ENCODE data around the gene SOX5. TPM values are rescaled to one million over a fixed set of nuclear protein-coding genes. Genes with fewer than 3 reads are reported as not detected.

The SOX5 gene
- polyA plus RNA-seq, 4 donors, result 0.81 to 5.1 (median 1.3) TPM; not detected in 1

DNA sequence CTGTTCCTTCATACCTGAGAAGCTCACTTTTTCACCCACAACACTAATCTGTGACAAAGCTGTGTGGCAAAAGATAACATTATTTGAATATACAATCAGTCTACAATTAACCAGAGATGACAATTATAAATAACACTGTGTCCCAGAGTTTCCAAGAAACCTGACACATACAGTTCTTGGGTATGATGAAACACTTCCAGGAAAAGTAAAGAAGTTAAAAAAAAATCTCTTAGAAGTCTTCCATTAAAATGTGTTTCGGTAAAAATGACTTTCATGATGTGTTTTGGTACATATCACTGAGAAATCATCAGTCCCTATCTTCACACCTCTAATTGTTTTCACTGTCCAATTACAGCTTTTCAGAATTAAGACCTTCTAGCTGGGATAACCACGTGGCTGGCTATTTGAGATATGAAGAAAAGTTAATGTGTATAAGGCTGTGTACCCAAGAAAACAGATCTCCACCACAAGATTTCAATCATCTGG is 390.2 kb downstream of the SOX5 start:
- Histone ChIP-seq H3K4me3 (ENCODE audit: low read depth in 1 of 3, low read length in 3 of 3) (no peak overlapping the region), H3K4me1 (ENCODE audit: control insufficient read depth in 3 of 3, insufficient read depth in 2 of 3, low read depth in 1 of 3, low read length in 2 of 3) (no peaks in the 10 kb centered on the region), H3K27me3 (ENCODE audit: control insufficient read depth in 3 of 3, insufficient read depth in 3 of 3, low read length in 3 of 3) (no peaks in the 10 kb centered on the region), H3K9me3 (ENCODE audit: control insufficient read depth in 2 of 2, insufficient read depth in 1 of 2, low read depth in 1 of 2, low read length in 1 of 2) (no peaks in the 10 kb centered on the region), H3K36me3 (ENCODE audit: control insufficient read depth in 3 of 3, insufficient read depth in 2 of 3, low read depth in 1 of 3, low read length in 3 of 3) (no peaks in the 10 kb centered on the region), H3K27ac (ENCODE audit: low read depth in 1 of 3, low read length in 2 of 3) (no peak overlapping the region)
- FAIRE-seq, result no peak
- WGBS, 3 donors, result 32 to 72% (median 39%) methylated on average over 2 of the region's 2 CpGs
- DNase-seq, result peak in 1 of 2 donors; percentile 5

DNA sequence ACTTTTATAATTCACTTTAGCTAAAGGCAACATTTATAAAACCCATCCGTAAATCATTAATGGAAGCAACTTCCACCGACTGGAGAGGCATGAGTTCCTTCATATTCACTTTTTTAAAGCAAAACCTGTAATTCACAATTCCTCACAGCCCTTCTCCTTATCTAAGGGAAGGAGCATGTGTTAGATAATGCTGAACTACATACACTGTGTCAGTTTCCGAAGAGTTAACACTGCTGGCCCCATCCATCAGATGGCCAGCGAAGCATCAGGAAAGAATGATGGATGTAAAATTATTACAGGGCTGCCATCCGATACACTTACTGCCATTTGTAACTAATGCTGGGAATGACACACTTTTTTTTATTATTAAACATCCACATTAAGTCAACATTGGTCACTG is 392.8 kb downstream of the SOX5 start:
- no peaks in the 10 kb centered on the region for H3K9me3 ChIP-seq (ENCODE audit: control insufficient read depth in 2 of 2, insufficient read depth in 1 of 2, low read depth in 1 of 2, low read length in 1 of 2)
- H3K4me1 ChIP-seq (ENCODE audit: control insufficient read depth in 3 of 3, insufficient read depth in 2 of 3, low read depth in 1 of 3, low read length in 2 of 3), result no peaks in the 10 kb centered on the region
- no peak overlapping the region for H3K4me3 ChIP-seq (ENCODE audit: low read depth in 1 of 3, low read length in 3 of 3)
- DNase-seq (no peak), FAIRE-seq (no peak)
- H3K36me3 ChIP-seq (ENCODE audit: control insufficient read depth in 3 of 3, insufficient read depth in 2 of 3, low read depth in 1 of 3, low read length in 3 of 3), result no peaks in the 10 kb centered on the region
- H3K27me3 ChIP-seq (ENCODE audit: control insufficient read depth in 3 of 3, insufficient read depth in 3 of 3, low read length in 3 of 3), result no peaks in the 10 kb centered on the region
- H3K27ac ChIP-seq (ENCODE audit: low read depth in 1 of 3, low read length in 2 of 3), result no peak overlapping the region
- WGBS, 3 donors, result 79 to 84% (median 81%) methylated on average over 5 of the region's 5 CpGs

DNA sequence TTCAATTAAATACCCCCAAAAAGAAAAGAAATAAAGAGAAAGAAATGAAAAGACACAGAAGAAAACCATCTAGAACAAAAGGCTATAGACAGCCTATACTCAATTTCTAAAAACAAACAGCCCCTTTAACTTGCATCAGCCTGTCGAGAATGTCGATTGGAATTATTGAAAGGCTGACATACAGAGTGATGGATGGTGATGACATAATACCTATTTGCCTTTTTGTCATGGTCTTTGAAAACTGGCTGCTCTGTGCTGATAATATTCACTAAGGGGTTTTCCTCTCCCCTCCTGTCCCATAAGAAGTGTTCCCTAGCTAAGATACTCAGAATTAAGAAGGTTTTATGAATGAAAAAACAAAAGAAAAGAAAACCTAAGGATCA is 393.7 kb downstream of the SOX5 start:
- no peaks in the 10 kb centered on the region for H3K4me1 ChIP-seq (ENCODE audit: control insufficient read depth in 3 of 3, insufficient read depth in 2 of 3, low read depth in 1 of 3, low read length in 2 of 3)
- no peaks in the 10 kb centered on the region for H3K9me3 ChIP-seq (ENCODE audit: control insufficient read depth in 2 of 2, insufficient read depth in 1 of 2, low read depth in 1 of 2, low read length in 1 of 2)
- DNase-seq (no peak), FAIRE-seq (no peak)
- H3K4me3 ChIP-seq (ENCODE audit: low read depth in 1 of 3, low read length in 3 of 3), result no peak overlapping the region
- H3K27ac ChIP-seq (ENCODE audit: low read depth in 1 of 3, low read length in 2 of 3), result no peak overlapping the region
- WGBS, 3 donors, result 30 to 49% (median 45%) methylated on average over 2 of the region's 2 CpGs
- no peaks in the 10 kb centered on the region for H3K36me3 ChIP-seq (ENCODE audit: control insufficient read depth in 3 of 3, insufficient read depth in 2 of 3, low read depth in 1 of 3, low read length in 3 of 3)
- H3K27me3 ChIP-seq (ENCODE audit: control insufficient read depth in 3 of 3, insufficient read depth in 3 of 3, low read length in 3 of 3), result no peaks in the 10 kb centered on the region

DNA sequence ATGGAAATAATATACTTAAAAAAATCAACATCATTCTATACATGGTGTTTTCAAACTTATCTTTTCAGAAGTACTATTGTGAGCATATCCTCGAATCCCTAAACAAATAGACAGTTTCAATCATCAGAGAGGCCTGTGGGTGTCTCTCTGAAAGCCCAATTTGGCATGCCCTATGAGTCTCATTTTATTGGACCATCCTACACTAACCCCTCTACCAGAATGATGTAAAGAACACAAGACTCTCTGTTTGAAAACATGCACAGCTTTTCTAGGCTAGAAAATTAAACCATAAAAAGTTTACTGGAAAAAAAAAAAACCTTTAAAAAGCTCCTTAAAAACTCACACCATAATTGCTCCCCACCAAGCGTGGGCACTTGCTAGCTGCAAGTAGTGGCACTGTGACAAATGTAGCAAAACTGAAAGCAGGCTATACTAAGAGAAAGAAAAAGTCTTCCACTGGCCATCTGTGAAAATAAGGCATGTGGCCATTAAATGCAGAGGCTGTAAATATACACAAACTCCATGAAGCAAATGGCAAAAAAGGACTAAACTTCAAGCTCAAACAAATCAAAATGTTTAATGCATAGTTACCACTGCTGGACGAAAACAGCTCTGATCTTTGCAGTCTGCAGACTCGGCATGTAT is 394.2 kb downstream of the SOX5 start:
- FAIRE-seq, result no peak
- WGBS, 3 donors, result 48 to 68% (median 60%) methylated on average over 4 of the region's 4 CpGs

DNA sequence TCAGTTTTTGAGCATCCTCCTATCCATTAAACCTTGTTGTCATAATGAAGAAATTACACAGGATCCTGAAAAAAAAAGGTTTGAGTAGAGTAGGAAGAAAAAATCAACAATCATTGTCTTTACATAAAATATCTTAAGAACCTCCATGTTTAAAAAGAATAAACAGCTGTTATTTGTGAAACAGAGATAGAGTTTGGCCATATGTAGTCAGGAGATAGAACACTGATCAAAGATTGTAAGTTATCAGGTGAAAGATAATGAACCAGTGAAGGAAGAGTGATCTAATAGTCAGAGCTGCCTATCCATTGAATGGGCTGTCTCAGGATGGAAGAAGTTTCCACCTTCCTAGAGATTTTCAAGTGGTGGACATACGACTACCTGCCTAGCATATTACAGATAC is 397.1 kb downstream of the SOX5 start:
- Histone ChIP-seq H3K9me3 (ENCODE audit: control insufficient read depth in 2 of 2, insufficient read depth in 1 of 2, low read depth in 1 of 2, low read length in 1 of 2) (no peaks in the 10 kb centered on the region), H3K27me3 (ENCODE audit: control insufficient read depth in 3 of 3, insufficient read depth in 3 of 3, low read length in 3 of 3) (no peaks in the 10 kb centered on the region), H3K27ac (ENCODE audit: low read depth in 1 of 3, low read length in 2 of 3) (no peak overlapping the region), H3K36me3 (ENCODE audit: control insufficient read depth in 3 of 3, insufficient read depth in 2 of 3, low read depth in 1 of 3, low read length in 3 of 3) (no peaks in the 10 kb centered on the region), H3K4me3 (ENCODE audit: low read depth in 1 of 3, low read length in 3 of 3) (no peak overlapping the region), H3K4me1 (ENCODE audit: control insufficient read depth in 3 of 3, insufficient read depth in 2 of 3, low read depth in 1 of 3, low read length in 2 of 3) (no peaks in the 10 kb centered on the region)
- FAIRE-seq, result no peak
- no peak for DNase-seq
- WGBS, 3 donors, result 69 to 86% (median 70%) methylated on average over 1 of the region's 1 CpG

More for the DNA sequence above, 394.2 kb downstream of the SOX5 start:
- no peak for DNase-seq
- no peaks in the 10 kb centered on the region for H3K36me3 ChIP-seq (ENCODE audit: control insufficient read depth in 3 of 3, insufficient read depth in 2 of 3, low read depth in 1 of 3, low read length in 3 of 3)
- no peak overlapping the region for H3K4me3 ChIP-seq (ENCODE audit: low read depth in 1 of 3, low read length in 3 of 3)
- no peaks in the 10 kb centered on the region for H3K27me3 ChIP-seq (ENCODE audit: control insufficient read depth in 3 of 3, insufficient read depth in 3 of 3, low read length in 3 of 3)
- H3K4me1 ChIP-seq (ENCODE audit: control insufficient read depth in 3 of 3, insufficient read depth in 2 of 3, low read depth in 1 of 3, low read length in 2 of 3), result no peaks in the 10 kb centered on the region
- H3K27ac ChIP-seq (ENCODE audit: low read depth in 1 of 3, low read length in 2 of 3), result no peak overlapping the region
- no peaks in the 10 kb centered on the region for H3K9me3 ChIP-seq (ENCODE audit: control insufficient read depth in 2 of 2, insufficient read depth in 1 of 2, low read depth in 1 of 2, low read length in 1 of 2)

DNA sequence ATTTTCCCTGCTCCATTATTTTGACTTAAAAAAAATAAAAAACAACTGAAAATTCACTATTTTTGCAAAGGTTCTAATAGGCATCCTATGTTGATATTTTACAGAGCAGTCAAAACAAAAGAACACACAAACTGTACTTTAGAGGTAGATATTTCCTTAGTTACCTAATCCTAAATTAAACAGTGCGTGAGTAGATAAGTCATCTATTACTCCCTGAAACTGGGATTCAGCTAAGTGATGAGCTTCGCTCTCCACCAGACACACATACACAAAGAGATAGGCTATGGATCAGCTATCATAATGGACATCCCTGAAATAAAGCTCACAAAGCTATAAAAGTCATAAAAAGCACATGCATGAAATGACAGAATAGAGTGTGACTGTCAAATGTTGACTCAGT is 398.7 kb downstream of the SOX5 start:
- no peaks in the 10 kb centered on the region for H3K27me3 ChIP-seq (ENCODE audit: control insufficient read depth in 3 of 3, insufficient read depth in 3 of 3, low read length in 3 of 3)
- no peaks in the 10 kb centered on the region for H3K4me1 ChIP-seq (ENCODE audit: control insufficient read depth in 3 of 3, insufficient read depth in 2 of 3, low read depth in 1 of 3, low read length in 2 of 3)
- DNase-seq (no peak), FAIRE-seq (no peak)
- no peak overlapping the region for H3K27ac ChIP-seq (ENCODE audit: low read depth in 1 of 3, low read length in 2 of 3)
- H3K36me3 ChIP-seq (ENCODE audit: control insufficient read depth in 3 of 3, insufficient read depth in 2 of 3, low read depth in 1 of 3, low read length in 3 of 3), result no peaks in the 10 kb centered on the region
- no peaks in the 10 kb centered on the region for H3K9me3 ChIP-seq (ENCODE audit: control insufficient read depth in 2 of 2, insufficient read depth in 1 of 2, low read depth in 1 of 2, low read length in 1 of 2)
- H3K4me3 ChIP-seq (ENCODE audit: low read depth in 1 of 3, low read length in 3 of 3), result no peak overlapping the region
- WGBS, 3 donors, result 73 to 82% (median 79%) methylated on average over 2 of the region's 2 CpGs

DNA sequence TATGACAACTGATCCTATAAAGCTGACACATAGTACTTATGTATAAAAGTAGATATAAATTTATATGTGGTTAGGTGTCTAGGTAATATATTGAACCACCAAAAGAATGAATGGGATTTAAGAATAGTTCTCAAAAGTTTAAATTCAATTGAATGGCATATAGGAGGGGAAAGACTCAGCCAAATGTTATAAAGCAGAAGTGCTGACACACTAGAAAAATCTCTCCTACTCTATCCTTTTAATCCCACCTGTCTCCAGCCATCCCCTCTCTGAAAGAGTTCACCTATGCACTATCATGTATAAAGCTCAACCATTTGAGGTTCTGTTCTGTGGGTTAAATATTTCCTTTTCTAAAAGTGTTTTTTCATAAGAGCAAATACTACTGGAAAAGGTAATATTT is 400.7 kb downstream of the SOX5 start:
- no peaks in the 10 kb centered on the region for H3K4me1 ChIP-seq (ENCODE audit: control insufficient read depth in 3 of 3, insufficient read depth in 2 of 3, low read depth in 1 of 3, low read length in 2 of 3)
- no peak overlapping the region for H3K27ac ChIP-seq (ENCODE audit: low read depth in 1 of 3, low read length in 2 of 3)
- FAIRE-seq (no peak), DNase-seq (no peak)
- H3K9me3 ChIP-seq (ENCODE audit: control insufficient read depth in 2 of 2, insufficient read depth in 1 of 2, low read depth in 1 of 2, low read length in 1 of 2), result no peaks in the 10 kb centered on the region
- H3K36me3 ChIP-seq (ENCODE audit: control insufficient read depth in 3 of 3, insufficient read depth in 2 of 3, low read depth in 1 of 3, low read length in 3 of 3), result no peaks in the 10 kb centered on the region
- no peak overlapping the region for H3K4me3 ChIP-seq (ENCODE audit: low read depth in 1 of 3, low read length in 3 of 3)
- H3K27me3 ChIP-seq (ENCODE audit: control insufficient read depth in 3 of 3, insufficient read depth in 3 of 3, low read length in 3 of 3), result no peaks in the 10 kb centered on the region

DNA sequence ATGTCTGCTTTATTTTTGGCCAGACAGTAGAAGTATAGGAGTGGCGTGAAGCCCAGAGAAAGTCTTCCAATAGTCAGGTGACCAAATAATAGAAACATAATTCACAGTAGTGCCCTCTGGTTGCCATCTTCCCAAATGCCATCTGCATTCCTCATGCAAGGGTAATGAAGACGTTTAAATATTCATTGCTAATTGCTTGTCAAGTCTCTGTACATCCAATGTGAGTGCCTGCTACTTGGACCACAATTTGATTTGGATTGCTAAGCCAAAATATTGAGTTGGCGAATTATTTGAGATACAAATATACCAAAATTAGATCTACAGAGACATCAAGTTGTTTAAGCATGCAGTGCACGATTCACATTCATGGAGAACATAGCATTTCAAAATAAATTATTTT is 402.7 kb downstream of the SOX5 start:
- no peaks in the 10 kb centered on the region for H3K9me3 ChIP-seq (ENCODE audit: control insufficient read depth in 2 of 2, insufficient read depth in 1 of 2, low read depth in 1 of 2, low read length in 1 of 2)
- FAIRE-seq (no peak), DNase-seq (no peak)
- no peak overlapping the region for H3K27ac ChIP-seq (ENCODE audit: low read depth in 1 of 3, low read length in 2 of 3)
- H3K4me3 ChIP-seq (ENCODE audit: low read depth in 1 of 3, low read length in 3 of 3), result no peak overlapping the region
- H3K4me1 ChIP-seq (ENCODE audit: control insufficient read depth in 3 of 3, insufficient read depth in 2 of 3, low read depth in 1 of 3, low read length in 2 of 3), result no peaks in the 10 kb centered on the region
- H3K36me3 ChIP-seq (ENCODE audit: control insufficient read depth in 3 of 3, insufficient read depth in 2 of 3, low read depth in 1 of 3, low read length in 3 of 3), result peaks cover 0 to 1% (median 0%) of the 10 kb centered on the region in 3 donors
- no peaks in the 10 kb centered on the region for H3K27me3 ChIP-seq (ENCODE audit: control insufficient read depth in 3 of 3, insufficient read depth in 3 of 3, low read length in 3 of 3)
- WGBS, 3 donors, result 72 to 84% (median 74%) methylated on average over 4 of the region's 4 CpGs

DNA sequence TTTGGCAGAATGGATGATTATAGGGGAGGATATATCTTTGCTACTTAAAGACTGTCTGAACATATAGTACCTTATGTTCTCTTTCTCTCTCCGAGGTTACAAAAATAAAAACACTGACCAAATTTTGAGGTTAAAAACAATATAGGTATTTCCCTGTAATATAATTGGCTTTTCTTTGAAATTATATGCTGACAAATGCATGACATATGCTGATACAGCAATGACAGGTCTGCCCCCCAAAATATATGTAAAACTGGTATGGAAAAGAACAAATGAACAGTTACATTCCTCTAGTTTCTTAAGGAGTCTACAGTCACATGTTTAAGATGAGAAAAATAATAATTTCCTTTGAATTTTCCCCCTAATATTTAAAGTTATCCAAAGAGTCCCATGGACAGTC is 405.7 kb downstream of the SOX5 start:
- Histone ChIP-seq H3K27ac (ENCODE audit: low read depth in 1 of 3, low read length in 2 of 3) (no peak overlapping the region), H3K9me3 (ENCODE audit: control insufficient read depth in 2 of 2, insufficient read depth in 1 of 2, low read depth in 1 of 2, low read length in 1 of 2) (no peaks in the 10 kb centered on the region), H3K4me1 (ENCODE audit: control insufficient read depth in 3 of 3, insufficient read depth in 2 of 3, low read depth in 1 of 3, low read length in 2 of 3) (no peaks in the 10 kb centered on the region), H3K4me3 (ENCODE audit: low read depth in 1 of 3, low read length in 3 of 3) (no peak overlapping the region), H3K36me3 (ENCODE audit: control insufficient read depth in 3 of 3, insufficient read depth in 2 of 3, low read depth in 1 of 3, low read length in 3 of 3) (peaks cover 0 to 3% (median 0%) of the 10 kb centered on the region in 3 donors), H3K27me3 (ENCODE audit: control insufficient read depth in 3 of 3, insufficient read depth in 3 of 3, low read length in 3 of 3) (no peaks in the 10 kb centered on the region)
- WGBS, 3 donors, result 89 to 91% (median 89%) methylated on average over 1 of the region's 1 CpG
- FAIRE-seq (no peak), DNase-seq (no peak)
